ENCODE results near the gene ALK. TPM values are rescaled to one million over a fixed set of nuclear protein-coding genes. Genes with fewer than 3 reads are reported as not detected.

Gene ALK
- total RNA-seq, 2 donors from 2014 or later, result 0.16 to 0.26 TPM

GRCh38 chr2:29332540-29332939 lies 588.8 kb downstream of the ALK start:
- Histone ChIP-seq H3K4me1 (no peaks in the 10 kb centered on the region), H3K27ac (no peak overlapping the region), H3K4me3 (no peak overlapping the region), H3K27me3 (no peaks in the 10 kb centered on the region), H3K36me3 (no peaks in the 10 kb centered on the region), H3K9me3 (no peaks in the 10 kb centered on the region)
- no peak for DNase-seq (ENCODE audit: low spot score)
- TF ChIP-seq, protein P1, sequence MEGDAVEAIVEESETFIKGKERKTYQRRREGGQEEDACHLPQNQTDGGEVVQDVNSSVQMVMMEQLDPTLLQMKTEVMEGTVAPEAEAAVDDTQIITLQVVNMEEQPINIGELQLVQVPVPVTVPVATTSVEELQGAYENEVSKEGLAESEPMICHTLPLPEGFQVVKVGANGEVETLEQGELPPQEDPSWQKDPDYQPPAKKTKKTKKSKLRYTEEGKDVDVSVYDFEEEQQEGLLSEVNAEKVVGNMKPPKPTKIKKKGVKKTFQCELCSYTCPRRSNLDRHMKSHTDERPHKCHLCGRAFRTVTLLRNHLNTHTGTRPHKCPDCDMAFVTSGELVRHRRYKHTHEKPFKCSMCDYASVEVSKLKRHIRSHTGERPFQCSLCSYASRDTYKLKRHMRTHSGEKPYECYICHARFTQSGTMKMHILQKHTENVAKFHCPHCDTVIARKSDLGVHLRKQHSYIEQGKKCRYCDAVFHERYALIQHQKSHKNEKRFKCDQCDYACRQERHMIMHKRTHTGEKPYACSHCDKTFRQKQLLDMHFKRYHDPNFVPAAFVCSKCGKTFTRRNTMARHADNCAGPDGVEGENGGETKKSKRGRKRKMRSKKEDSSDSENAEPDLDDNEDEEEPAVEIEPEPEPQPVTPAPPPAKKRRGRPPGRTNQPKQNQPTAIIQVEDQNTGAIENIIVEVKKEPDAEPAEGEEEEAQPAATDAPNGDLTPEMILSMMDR (IDR thresholded peaks at IDR 0.05), result no peak

DNA sequence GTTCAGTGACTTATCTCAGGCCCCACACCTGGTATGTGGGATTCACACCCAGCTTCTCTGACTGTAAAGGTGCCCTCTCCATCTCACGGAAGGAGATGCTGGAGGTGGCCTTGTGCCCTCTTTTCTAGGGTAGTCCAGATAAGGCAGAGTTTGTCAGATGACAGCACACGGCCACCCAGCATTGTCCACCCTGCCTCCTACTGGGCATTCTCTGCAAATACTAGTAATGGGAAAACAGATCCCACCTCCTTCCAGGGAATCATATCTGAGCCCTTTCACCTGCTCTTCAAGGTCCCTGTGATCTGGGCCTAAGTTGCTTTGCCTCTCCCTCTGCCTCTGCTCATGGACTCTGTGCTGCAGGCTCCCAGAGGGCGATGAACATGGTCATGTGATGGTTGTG lies 591.5 kb downstream of the ALK start:
- H3K4me3 ChIP-seq, result no peak overlapping the region
- H3K27me3 ChIP-seq, result no peaks in the 10 kb centered on the region
- no peaks in the 10 kb centered on the region for H3K36me3 ChIP-seq
- no peak for DNase-seq (ENCODE audit: low spot score)
- H3K27ac ChIP-seq, result no peak overlapping the region
- H3K4me1 ChIP-seq, result no peaks in the 10 kb centered on the region
- no peaks in the 10 kb centered on the region for H3K9me3 ChIP-seq
- TF ChIP-seq, protein P1 (IDR thresholded peaks at IDR 0.05), result no peak

GRCh38 chr2:29326926-29327325 lies 594.5 kb downstream of the ALK start:
- TF ChIP-seq, protein P1 (IDR thresholded peaks at IDR 0.05), result no peak
- no peaks in the 10 kb centered on the region for H3K9me3 ChIP-seq
- no peak overlapping the region for H3K27ac ChIP-seq
- peaks cover 0 to 4% of the 10 kb centered on the region in 2 donors for H3K27me3 ChIP-seq
- H3K4me3 ChIP-seq, result no peak overlapping the region
- no peaks in the 10 kb centered on the region for H3K36me3 ChIP-seq
- DNase-seq (ENCODE audit: low spot score), result no peak
- H3K4me1 ChIP-seq, result no peaks in the 10 kb centered on the region

GRCh38 chr2:29325544-29325943 lies 595.8 kb downstream of the ALK start:
- TF ChIP-seq, protein P1 (IDR thresholded peaks at IDR 0.05), result no peak
- no peak overlapping the region for H3K27ac ChIP-seq
- H3K27me3 ChIP-seq, result peaks cover 0 to 4% of the 10 kb centered on the region in 2 donors
- no peak for DNase-seq (ENCODE audit: low spot score)
- no peaks in the 10 kb centered on the region for H3K36me3 ChIP-seq
- H3K4me1 ChIP-seq, result no peaks in the 10 kb centered on the region
- H3K4me3 ChIP-seq, result no peak overlapping the region
- H3K9me3 ChIP-seq, result no peaks in the 10 kb centered on the region

- H3K36me3 ChIP-seq, result no peaks in the 10 kb centered on the region
- no peaks in the 10 kb centered on the region for H3K9me3 ChIP-seq
- no peaks in the 10 kb centered on the region for H3K4me1 ChIP-seq
- H3K27ac ChIP-seq, result no peak overlapping the region
- TF ChIP-seq, protein P1 (IDR thresholded peaks at IDR 0.05), result no peak
- peaks cover 0 to 4% of the 10 kb centered on the region in 2 donors for H3K27me3 ChIP-seq
- H3K4me3 ChIP-seq, result no peak overlapping the region
- no peak for DNase-seq (ENCODE audit: low spot score)
Measured at GRCh38 chr2:29323961-29324360, 597.4 kb downstream of the ALK start.

DNA sequence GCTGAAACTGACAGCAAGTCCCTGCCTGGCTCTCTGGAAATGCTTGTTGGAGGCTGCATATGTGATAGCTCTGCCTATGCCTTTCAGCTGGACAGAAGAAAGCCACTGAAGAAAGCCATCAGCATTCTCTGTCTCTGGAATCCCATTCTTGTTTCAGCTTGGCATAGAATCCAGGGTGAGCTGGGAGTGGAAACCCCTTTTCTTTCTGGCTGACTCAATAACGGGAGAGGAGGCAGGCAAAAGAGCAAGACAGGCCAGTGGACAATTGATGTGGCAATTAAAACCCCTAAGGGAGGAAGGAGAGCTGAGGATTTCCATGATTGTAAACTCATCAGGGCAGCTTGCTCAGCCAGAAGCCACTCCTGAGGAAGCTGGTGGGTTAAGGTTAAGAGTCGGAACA lies 598.1 kb downstream of the ALK start:
- no peak overlapping the region for H3K27ac ChIP-seq
- TF ChIP-seq, protein P1 (IDR thresholded peaks at IDR 0.05), result no peak
- no peak for DNase-seq (ENCODE audit: low spot score)
- no peaks in the 10 kb centered on the region for H3K9me3 ChIP-seq
- H3K27me3 ChIP-seq, result peaks cover 0 to 4% of the 10 kb centered on the region in 2 donors
- H3K36me3 ChIP-seq, result no peaks in the 10 kb centered on the region
- H3K4me1 ChIP-seq, result no peaks in the 10 kb centered on the region
- no peak overlapping the region for H3K4me3 ChIP-seq

All from right atrium auricular region (tissue), 2 donors.